Effector CD8-positive, alpha-beta T cell (primary cell): Measurements from ENCODE around the gene BANF2.

Experiments
- DNase-seq: peaks from one replicate; lab custom pipeline; 2025; lab: John Stamatoyannopoulos, UW

The BANF2 gene

GRCh38 chr20:17735959-17736621 lies 36.3 kb downstream of the BANF2 start:
- DNase-seq: no peak

GRCh38 chr20:17738154-17738553 lies 38.4 kb downstream of the BANF2 start:
- DNase-seq: no peak

GRCh38 chr20:17741220-17741619 lies 41.5 kb downstream of the BANF2 start:
- DNase-seq: no peak

GRCh38 chr20:17742731-17743130 lies 43.0 kb downstream of the BANF2 start:
- DNase-seq: no peak

- DNase-seq: no peak
Measured at GRCh38 chr20:17743677-17744076, 43.9 kb downstream of the BANF2 start.

- DNase-seq: no peak
Measured at GRCh38 chr20:17747431-17747846, 47.7 kb downstream of the BANF2 start.

- no peak for DNase-seq
Measured at GRCh38 chr20:17748279-17748678, 48.5 kb downstream of the BANF2 start.

GRCh38 chr20:17749626-17749977 lies 49.8 kb downstream of the BANF2 start:
- no peak for DNase-seq

- no peak for DNase-seq
Measured at GRCh38 chr20:17749978-17750721, 50.4 kb downstream of the BANF2 start.

GRCh38 chr20:17750722-17751045 lies 50.9 kb downstream of the BANF2 start:
- no peak for DNase-seq

- DNase-seq: no peak
Measured at GRCh38 chr20:17751640-17752039, 51.9 kb downstream of the BANF2 start.

GRCh38 chr20:17752459-17752858 lies 52.7 kb downstream of the BANF2 start:
- DNase-seq: no peak

- DNase-seq: no peak
Measured at GRCh38 chr20:17753516-17753915, 53.8 kb downstream of the BANF2 start.

GRCh38 chr20:17756529-17756928 lies 56.8 kb downstream of the BANF2 start:
- DNase-seq: no peak

GRCh38 chr20:17757496-17757895 lies 57.7 kb downstream of the BANF2 start:
- no peak for DNase-seq

- no peak for DNase-seq
Measured at GRCh38 chr20:17758010-17758409, 58.2 kb downstream of the BANF2 start.

- no peak for DNase-seq
Measured at GRCh38 chr20:17758512-17758911, 58.7 kb downstream of the BANF2 start.

GRCh38 chr20:17759449-17759848 lies 59.7 kb downstream of the BANF2 start:
- DNase-seq: no peak

GRCh38 chr20:17761604-17762003 lies 61.8 kb downstream of the BANF2 start:
- DNase-seq: no peak

- no peak for DNase-seq
Measured at GRCh38 chr20:17762243-17762872, 62.6 kb downstream of the BANF2 start.

GRCh38 chr20:17762873-17763557 lies 63.2 kb downstream of the BANF2 start:
- no peak for DNase-seq

GRCh38 chr20:17765017-17765416 lies 65.3 kb downstream of the BANF2 start:
- DNase-seq: no peak

- no peak for DNase-seq
Measured at GRCh38 chr20:17765584-17765983, 65.8 kb downstream of the BANF2 start.
